H54 (cell line): ENCODE data around the gene MOBP.

ENCODE experiments used
- DNase-seq: peaks from one replicate; pipeline ENCODE4 v3.0.0; 2011; ENCODE audit warnings: low spot score, mixed read lengths; ENCODE audit not compliant: insufficient read length
- FAIRE-seq: peaks from 3 replicates; lab custom pipeline; 2011; peaks lifted over from hg19 to GRCh38; lab: Jason Lieb, UNC
- POLR2A ChIP-seq: IDR thresholded peaks from 2 replicates; pipeline ENCODE4 v1.6.1; 2011; ENCODE audit warnings: low read depth, mild to moderate bottlenecking, low read length

MOBP gene

GRCh38 chr3:39497753-39498152 is 30.3 kb downstream of the MOBP start:
- DNase-seq (no peak), FAIRE-seq (no peak)

GRCh38 chr3:39499651-39500273 is 32.3 kb downstream of the MOBP start:
- no peak for DNase-seq
- no peak for TF ChIP-seq POLR2A
- no peak for FAIRE-seq

More at GRCh38 chr3:39497753-39498152, 30.3 kb downstream of the MOBP start:
- TF ChIP-seq POLR2A, result no peak

- no peak for TF ChIP-seq POLR2A
- DNase-seq (no peak), FAIRE-seq (no peak)
These were observed 33.6 kb downstream of the MOBP start for GRCh38 chr3:39501059-39501458.

- no peak for DNase-seq
- no peak for FAIRE-seq
These were observed 34.7 kb downstream of the MOBP start for GRCh38 chr3:39501968-39502837.

GRCh38 chr3:39502838-39503145 is 35.3 kb downstream of the MOBP start:
- FAIRE-seq (no peak), DNase-seq (no peak)
- TF ChIP-seq POLR2A, result no peak

More at GRCh38 chr3:39501968-39502837, 34.7 kb downstream of the MOBP start:
- TF ChIP-seq POLR2A, result no peak

GRCh38 chr3:39505866-39506742 is 38.6 kb downstream of the MOBP start:
- FAIRE-seq, result no peak
- no peak for TF ChIP-seq POLR2A
- DNase-seq, result no peak

GRCh38 chr3:39506863-39507262 is 39.4 kb downstream of the MOBP start:
- DNase-seq, result no peak
- no peak for TF ChIP-seq POLR2A
- no peak for FAIRE-seq

GRCh38 chr3:39513791-39514369 is 46.4 kb downstream of the MOBP start:
- no peak for DNase-seq
- no peak for TF ChIP-seq POLR2A
- FAIRE-seq, result no peak

GRCh38 chr3:39515681-39516441 is 48.4 kb downstream of the MOBP start:
- FAIRE-seq (no peak), DNase-seq (no peak)
- TF ChIP-seq POLR2A, result no peak

- DNase-seq (no peak), FAIRE-seq (no peak)
- TF ChIP-seq POLR2A, result no peak
These were observed 51.6 kb downstream of the MOBP start for GRCh38 chr3:39519103-39519502.

- no peak for DNase-seq
- TF ChIP-seq POLR2A, result no peak
- no peak for FAIRE-seq
These were observed 52.2 kb downstream of the MOBP start for GRCh38 chr3:39519554-39520288.

- FAIRE-seq, result no peak
These were observed 54.0 kb downstream of the MOBP start for GRCh38 chr3:39521456-39521855.

More at GRCh38 chr3:39521456-39521855, 54.0 kb downstream of the MOBP start:
- no peak for DNase-seq
- no peak for TF ChIP-seq POLR2A
